ENCODE measurements around the gene MPP2.

DNA sequence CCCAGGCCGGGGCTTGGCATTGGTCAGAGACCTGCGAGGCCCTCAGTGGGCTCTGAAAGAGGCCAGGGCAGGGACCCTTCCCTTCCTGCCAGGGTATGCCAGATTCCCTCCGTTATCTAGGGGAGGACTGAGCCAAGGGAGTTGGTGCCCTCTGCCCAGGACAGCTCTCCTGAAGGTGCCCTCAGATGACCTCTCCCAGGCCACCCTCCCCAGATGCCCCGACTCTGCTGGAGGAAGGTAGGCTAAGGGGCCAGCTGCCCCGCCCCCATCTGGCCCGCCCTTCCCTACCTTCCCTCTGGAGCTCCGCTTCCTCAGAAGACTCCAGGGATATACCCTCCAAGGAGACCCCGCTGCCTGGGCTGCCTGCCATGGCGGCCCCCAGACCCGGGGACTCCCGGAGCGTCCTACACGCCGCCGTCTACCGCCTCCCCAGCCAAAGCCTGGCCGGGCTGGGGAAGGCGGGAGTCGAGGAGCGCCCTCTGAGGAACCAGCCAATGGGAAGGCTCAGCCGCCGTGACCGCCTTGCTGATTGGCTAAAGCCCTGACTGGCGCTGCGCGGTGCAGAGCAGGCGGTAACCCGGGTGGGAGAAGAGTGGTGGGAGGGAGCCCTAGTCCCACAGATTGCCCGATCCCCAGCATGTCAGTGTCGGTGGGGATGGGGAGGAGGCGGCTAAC, 7.0 kb downstream of the MPP2 start:
- TF ChIP-seq POLR2A (IDR thresholded peaks at IDR 0.05; ENCODE audit: low read depth, low read length) (no peak), TAF1 (IDR thresholded peaks at IDR 0.05; ENCODE audit: low read depth, low read length) (no peak), POLR2AphosphoS5 (IDR thresholded peaks at IDR 0.05; ENCODE audit: low read depth, low read length) (no peak)

Data from GM12891 (cell line).